NCI-H510A treated with DMSO at 0.1 percent for 48 hours (cell line): ENCODE measurements around the gene CAPN1.
A peak's percentile ranks its signal among the peaks of the same experiment; 100 is the strongest.

Experiments used
- DNase-seq: peaks from one replicate; lab custom pipeline; 2025; lab: John Stamatoyannopoulos, UW

Gene CAPN1

DNA sequence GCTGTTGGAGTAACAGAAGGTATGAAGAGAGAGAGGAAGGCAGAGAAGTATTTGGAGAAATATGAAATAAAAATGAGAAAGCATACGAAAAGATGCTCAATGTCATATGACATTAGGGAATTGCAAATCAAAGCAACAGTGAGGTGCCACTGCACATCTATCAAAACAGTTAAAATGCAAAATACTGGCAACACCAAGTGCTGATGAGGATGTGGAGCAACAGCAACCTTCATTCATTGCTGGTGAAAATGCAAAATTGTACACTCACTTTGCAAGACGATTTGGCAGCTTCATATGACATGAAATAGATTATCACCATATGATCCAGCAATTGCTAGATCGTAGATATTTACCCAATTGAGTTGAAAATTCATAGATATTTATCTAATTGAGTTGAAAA, 21.1 kb upstream of the CAPN1 start:
- DNase-seq, result no peak

GRCh38 chr11:65163684-65164083, 18.0 kb upstream of the CAPN1 start:
- no peak for DNase-seq

- no peak for DNase-seq
Observed at GRCh38 chr11:65165410-65166317, 16.1 kb upstream of the CAPN1 start.

DNA sequence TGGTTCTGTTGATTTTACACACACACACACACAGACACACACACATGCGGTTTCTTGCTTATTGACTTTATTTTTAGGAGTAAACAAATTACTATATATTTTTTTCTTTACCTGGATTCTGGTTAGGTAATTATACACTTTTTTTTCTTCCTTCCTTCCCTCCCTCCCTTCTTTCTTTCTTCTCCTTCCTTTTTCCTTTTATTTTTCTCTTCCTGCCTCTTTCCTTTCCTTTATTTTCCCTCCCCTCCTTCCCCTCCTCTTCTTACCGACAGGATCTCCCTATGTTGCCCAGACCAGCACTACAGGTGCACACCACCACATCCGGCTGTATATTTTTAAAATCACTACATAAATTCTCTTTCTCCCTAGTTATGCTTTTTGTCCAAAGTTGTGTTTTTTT, 14.8 kb upstream of the CAPN1 start:
- DNase-seq, result no peak

DNA sequence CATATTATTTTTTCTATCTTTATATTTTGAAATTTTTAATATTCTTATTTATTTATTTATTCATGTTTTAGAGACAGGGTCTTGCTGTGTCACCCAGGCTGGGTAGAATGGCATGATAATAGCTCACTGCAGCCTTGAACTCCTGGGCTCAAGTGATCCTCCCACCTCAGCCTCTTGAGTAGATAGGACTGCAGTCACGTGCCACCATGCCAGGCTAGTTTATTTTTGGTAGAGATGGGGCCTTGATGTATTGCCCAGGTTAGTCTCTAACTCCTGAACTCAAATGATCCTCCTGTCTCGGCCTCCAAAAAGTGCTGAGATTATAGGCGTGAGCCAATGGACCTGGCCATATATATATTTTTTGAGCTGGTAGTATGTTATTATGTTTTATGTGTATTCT, 14.1 kb upstream of the CAPN1 start:
- DNase-seq, result no peak

DNA sequence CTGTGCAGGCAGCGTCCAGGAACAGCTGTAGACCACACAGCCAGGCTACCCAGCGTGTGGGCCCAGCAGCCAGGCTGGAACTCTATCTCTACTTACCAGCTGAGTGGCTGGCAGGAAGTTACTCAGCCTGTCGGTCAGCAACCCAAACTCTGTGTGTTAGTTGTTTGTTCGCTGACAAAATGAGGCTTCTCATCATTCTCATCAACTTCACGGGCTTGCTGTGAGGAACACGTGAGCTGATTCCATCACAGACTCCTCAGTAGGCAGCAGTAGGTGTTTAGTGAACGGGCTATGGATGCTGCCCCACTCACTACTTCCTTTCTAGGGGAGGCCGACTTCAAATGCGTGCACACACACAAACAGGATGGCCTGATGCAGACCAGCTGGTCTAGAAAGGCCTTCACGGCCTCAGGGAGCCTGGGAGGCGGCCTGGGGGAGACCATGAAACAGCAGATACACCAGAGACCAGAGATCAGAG, 12.5 kb upstream of the CAPN1 start:
- no peak for DNase-seq

DNA sequence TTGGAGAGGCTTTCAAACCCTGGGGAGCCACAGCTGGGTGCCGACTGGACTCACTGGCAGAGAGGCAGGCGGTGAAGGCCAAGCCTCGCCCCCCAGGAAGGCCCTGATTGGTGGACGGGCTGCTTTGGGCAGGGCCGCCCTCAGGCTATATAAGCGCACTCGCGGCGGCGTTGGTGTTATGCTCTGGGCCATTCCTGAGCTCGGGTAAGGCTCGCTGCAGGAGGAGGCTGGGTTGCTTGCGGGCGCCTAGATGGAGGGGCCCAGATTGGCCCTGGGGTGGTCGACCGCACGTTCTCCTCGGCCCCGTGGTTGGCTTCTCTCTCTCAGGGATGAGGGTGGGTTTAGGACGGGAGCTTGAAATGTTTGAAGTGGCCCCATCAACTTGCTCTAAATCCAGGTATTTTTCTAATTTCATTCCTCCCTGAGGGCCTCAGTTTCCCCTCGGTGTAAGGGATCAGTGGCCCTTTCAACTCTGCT, 11.6 kb upstream of the CAPN1 start, which contains the start of gene SPDYC:
TSS of gene SPDYC (plus strand) at position 176 of the 477 bp plus-strand sequence. CDS start 1,125 bp downstream, outside the sequence.
- DNase-seq, result no peak

DNA sequence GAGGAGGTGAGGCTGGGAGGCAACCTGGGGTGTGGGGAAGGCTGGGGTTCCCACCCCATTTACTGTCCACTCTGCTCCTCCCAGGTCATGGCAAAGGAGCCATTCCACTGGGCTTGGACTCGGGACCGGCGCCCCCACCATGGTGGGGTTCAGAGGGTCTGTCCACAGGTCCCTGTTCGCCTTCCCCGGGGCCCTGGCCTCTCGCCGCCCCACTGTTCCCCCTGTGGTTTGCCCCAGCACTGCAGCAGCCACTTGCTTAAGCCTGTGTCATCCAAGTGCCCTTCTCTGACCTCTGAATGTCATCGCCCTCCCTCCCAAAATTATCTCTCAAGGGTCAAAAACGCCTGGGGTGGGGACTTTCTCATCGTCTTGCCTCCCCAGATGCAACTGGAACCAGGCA, 9.1 kb upstream of the CAPN1 start:
- no peak for DNase-seq

DNA sequence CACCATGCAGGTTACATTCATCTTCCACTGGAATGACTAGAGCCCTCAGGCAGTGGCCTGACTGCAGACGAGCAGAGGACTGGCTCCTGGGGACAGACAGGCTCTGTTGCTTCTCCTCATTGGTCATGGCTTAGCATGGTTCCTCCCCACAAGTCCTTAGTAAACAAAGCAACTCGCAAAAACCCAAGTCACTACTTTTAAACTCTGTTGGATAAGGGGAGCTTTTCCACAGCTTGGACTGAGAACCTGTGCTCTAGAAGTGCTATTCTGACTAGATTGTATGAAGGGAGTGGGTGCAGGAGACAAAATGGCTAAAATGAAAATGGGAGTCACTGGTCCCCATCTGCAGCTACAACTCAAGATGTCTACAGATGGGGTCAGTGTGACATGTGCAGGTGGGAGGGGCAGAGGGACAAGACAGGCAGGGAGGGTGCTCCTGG, 7.1 kb upstream of the CAPN1 start:
- peak; percentile 9 for DNase-seq

DNA sequence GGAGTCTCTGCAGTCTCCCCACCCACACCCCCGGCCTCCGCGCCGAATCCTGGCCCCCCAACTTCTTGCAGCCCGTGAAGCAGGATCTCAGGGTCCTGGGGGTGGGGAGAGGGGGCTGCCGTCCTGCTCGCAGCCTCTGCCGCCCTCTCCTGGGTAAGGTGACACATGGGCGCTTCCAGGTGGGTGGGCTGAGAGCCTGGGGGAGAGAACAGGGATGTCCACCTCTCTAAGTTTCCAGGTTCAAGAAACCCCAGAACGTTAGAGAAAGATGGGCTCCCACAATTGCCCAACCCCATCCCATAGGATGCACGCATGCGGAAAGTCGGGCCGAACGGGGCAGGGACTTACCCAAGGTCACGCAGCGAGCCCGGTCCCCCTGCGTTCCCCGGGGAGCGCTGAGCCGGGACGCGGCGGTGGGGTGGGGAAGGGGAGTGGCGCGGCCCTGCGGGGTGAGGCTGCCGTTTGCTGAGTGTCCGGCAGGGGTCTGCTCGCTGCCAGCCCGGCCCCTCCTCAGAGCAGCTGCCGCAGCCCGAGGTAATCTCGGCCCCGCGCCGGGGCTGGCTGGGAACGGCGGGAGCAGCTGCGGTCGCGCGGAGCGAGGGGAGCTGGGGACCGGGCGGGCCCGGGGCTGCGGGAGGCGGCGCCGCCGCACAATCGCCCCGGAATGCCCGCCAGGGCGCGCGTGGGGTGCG, 705 bp upstream of the CAPN1 start:
- peak; percentile 48 for DNase-seq

DNA sequence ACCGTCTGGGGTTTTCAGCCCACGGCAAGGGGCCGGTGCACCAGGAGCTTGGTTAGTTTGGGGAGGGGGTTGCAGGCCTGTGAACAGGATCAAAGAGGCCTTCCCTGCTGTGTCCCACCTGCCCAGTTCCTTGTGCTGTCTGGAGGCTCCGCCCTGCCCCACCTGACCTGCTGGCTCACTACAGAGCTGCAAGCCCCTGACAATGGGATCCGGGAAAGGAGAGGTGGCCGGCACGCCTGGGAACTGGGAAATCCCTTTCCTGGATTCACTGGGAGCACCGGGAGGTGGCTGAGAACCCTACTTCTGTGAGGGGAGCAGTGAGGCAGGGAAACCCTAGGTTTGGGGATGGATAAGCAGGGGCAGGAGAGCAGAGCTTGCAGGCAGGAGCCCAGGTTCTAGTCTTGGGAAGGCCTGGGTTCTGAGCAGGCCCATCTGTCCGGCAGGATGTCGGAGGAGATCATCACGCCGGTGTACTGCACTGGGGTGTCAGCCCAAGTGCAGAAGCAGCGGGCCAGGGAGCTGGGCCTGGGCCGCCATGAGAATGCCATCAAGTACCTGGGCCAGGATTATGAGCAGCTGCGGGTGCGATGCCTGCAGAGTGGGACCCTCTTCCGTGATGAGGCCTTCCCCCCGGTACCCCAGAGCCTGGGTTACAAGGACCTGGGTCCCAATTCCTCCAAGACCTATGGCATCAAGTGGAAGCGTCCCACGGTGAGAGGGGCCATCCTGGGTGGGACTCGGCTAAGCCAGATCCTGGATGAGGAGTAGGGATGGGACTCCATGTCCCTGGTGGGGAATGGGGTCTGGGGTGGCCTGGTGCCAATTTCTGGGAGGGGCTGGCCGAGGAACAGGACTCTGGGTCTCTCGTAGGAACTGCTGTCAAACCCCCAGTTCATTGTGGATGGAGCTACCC, 786 bp downstream of the CAPN1 start:
- peak; percentile 38 for DNase-seq

GRCh38 chr11:65183201-65183891, 1.6 kb downstream of the CAPN1 start:
- peak; percentile 10 for DNase-seq

- DNase-seq, result no peak
Observed at GRCh38 chr11:65184146-65184545, 2.4 kb downstream of the CAPN1 start.

- no peak for DNase-seq
Observed at GRCh38 chr11:65185171-65185570, 3.4 kb downstream of the CAPN1 start.

DNA sequence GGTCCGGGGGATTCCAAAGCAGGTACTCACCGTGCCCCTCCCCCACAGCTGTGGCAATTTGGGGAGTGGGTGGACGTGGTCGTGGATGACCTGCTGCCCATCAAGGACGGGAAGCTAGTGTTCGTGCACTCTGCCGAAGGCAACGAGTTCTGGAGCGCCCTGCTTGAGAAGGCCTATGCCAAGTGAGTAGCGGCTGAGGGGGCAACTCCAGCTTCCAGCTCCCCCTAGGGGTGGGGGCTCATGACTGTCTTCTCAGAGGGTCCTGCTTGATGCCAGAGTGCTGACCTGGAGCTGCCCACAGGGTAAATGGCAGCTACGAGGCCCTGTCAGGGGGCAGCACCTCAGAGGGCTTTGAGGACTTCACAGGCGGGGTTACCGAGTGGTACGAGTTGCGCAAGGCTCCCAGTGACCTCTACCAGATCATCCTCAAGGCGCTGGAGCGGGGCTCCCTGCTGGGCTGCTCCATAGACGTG, 4.2 kb downstream of the CAPN1 start:
- no peak for DNase-seq

- no peak for DNase-seq
Observed at GRCh38 chr11:65186701-65187100, 5.0 kb downstream of the CAPN1 start.

- DNase-seq, result no peak
Observed at GRCh38 chr11:65187146-65187675, 5.5 kb downstream of the CAPN1 start.

- no peak for DNase-seq
Observed at GRCh38 chr11:65187971-65188461, 6.3 kb downstream of the CAPN1 start.

- DNase-seq, result no peak
Observed at GRCh38 chr11:65188486-65188885, 6.8 kb downstream of the CAPN1 start.

GRCh38 chr11:65189191-65189590, 7.5 kb downstream of the CAPN1 start:
- no peak for DNase-seq

- no peak for DNase-seq
Observed at GRCh38 chr11:65194564-65194963, 12.8 kb downstream of the CAPN1 start.
